Non-pigmented ciliary epithelial cell (primary cell): ENCODE data around the gene RAB30.
"Not testable (repeated sequence)": the region's sequence is repeated elsewhere in the genome, so short reads cannot be mapped to it uniquely, and the experiment has no call there.

Experiments
- DNase-seq: peaks from one replicate; pipeline ENCODE4 v3.0.0-alpha.2; 2010; ENCODE audit warnings: low read depth

Gene RAB30

DNA sequence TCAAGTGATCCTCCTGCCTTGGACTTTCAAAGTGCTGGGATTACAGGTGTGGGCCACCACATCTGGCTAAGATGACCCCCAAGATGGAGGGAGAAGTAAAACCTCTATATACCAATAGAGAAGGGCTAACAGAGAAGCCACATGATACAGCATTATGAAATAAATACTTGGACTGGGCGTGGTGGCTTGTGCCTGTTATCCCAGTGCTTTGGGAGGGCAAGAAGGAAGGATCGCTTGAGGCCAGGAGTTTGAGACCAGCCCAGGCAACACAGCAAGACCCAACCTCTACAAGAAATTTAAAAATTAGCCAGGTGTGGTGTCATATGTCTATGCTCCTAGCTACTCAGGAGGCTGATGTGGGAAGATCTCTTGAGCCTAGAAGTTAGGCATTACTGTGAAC lies 61.7 kb downstream of the RAB30 start:
- DNase-seq: no peak

DNA sequence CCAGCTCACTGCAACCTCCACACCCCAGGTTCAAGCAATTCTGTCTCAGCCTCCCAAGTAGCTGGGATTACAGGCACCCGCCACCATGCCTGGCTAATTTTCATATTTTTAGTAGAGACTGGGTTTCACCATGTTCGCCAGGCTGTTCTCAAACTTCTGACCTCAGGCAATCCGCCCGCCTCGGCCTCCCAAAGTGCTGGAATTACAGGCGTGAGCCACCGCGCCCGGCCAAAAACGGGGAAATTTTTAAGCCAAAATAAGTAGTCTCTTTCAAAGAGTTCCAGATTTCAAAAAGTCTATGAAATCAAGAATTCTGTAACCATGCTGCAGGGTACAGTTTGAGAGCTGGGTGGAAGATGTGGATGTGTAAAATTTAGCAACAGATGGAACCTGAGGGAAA lies 62.6 kb downstream of the RAB30 start:
- not testable (repeated sequence) for DNase-seq

DNA sequence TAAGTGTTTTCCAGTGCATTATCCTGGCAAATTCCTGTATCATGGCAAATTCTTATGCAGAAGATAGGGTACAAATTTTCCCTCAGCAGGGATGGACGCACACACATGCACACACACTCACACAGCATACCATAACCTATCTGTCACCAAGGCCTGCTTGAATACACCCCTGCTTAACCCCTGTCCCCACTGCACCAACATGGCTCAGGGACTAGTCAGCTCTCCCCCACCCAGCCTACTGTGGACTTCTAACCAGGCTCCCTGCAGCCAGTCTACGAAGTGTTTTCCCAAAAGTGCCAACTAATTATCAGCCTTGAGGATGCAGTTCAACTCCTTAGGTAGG lies 63.1 kb downstream of the RAB30 start:
- DNase-seq: peak; percentile 52

DNA sequence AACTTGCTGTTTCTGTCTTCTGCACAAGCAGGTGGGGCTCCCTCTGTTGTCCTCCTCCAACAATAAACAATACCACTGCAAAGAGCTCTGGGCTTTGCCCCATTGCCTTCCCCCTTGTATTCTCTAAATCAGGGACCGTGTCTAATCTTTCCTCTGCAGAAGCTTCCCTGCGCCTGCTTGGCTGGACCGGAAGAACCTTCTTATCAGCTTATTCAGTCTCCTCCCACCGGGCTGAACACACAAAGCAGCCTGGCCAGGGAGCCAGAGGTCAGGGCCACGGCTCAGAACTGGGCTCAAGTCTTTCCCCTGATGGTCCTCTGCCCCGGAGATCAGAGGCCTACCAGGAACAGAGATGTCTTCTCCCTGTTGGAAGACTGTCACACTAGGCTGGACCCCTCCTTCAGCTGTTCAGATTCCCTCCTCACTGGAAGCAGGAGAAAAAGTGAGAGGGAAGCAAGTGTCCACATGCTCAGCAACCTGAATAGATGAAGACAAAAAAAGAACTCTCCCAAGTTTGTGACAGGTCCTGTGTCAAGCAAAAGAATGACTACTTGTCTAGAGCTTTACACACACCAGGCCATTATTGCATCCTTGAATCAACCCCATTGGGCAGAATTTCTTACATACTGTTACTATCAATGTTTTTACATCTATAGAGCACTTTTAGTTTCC lies 63.7 kb downstream of the RAB30 start:
- no peak for DNase-seq

DNA sequence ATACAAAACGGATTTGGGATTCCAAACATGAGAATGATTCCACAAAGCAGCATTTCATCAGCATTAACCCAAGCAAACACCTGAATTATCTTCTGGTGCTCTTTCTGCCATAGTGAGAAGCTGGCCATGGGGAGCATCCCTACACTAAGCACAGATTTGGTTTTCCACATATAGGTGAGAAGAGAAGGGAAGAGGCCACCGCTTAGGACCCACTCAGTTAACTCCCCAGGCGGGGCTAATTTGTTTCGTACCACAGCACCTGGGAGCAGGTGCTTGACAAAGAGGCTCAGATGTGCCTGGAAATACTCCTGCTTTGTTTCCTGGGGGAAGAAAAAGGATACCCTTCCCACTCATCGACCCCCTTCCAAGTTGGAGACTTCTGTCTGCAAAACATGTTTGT lies 64.2 kb downstream of the RAB30 start:
- DNase-seq: no peak

DNA sequence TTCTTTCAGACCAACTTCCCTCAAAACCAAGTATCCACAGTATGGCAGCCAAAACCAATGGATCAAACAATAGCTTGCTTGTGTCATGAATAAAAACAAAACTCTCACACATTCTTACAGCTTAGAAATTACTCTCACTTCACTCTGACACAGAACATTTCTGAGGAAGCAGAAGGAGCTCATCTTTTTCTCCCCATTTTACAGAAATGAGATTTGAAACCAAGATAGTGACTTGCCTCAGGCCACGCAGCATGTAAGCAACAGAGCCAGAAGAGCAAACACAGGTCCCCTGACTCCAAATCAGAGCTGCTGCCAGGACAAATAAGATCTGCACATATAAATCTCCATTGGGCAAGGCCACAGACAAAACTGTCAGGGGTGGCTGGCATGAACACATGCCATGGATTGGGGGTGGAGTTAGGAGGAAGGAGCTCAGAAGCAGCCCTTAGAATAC lies 64.8 kb downstream of the RAB30 start:
- DNase-seq: no peak

DNA sequence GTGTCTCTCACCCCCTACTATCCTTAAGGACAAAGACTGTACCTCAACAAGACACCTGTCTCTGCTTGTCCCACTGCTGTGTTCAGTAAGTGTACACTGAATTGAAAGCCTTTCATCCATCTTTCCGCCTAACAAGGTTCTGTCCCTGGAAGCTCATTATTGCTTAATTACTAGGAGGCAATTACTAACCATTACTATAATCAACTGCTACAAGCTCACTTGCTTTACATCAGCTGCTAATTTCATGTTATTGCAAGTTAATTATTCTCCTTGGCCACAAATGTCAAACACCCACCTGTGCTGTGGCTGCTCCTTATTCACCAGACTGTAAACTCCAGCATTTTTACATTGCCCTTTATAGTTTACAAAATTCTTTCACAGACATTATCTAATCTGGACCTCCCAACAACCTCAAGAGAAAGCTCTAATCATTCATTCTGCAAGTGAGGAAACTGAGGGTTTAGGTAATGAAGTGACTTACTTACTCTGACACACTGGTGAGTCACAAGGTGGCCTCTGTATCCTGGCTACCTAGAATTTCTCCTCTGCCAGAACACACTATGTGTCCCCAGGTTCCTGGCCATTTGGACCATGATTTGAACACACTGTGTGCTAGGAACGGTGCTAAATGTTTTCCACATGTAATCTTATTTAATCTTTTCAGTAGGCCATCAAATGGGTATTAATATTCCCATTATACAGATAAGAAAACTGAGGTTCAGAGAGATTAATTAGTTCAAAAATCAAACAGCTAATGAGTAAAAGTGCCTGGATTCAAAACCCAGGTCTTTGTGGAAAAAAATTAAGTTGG lies 66.7 kb downstream of the RAB30 start:
- DNase-seq: no peak

DNA sequence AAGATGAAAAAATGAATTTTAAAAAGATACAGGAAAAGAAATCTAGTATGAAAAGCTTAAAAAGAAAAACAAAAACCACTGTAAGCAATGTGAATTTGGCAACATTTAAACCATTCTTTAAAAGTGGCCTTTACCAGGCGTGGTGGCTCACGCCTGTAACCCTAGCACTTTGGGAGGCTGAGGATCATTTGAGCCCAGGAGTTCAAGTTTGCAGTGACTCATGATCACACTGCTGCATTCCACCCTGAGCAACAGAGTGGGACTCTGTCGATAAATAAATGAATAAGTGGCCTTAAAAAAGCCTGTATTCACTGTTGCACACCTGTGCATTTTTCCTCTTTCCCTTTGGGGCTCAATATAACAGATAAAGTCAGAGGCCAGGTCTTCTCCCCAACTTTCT lies 69.2 kb downstream of the RAB30 start:
- no peak for DNase-seq

DNA sequence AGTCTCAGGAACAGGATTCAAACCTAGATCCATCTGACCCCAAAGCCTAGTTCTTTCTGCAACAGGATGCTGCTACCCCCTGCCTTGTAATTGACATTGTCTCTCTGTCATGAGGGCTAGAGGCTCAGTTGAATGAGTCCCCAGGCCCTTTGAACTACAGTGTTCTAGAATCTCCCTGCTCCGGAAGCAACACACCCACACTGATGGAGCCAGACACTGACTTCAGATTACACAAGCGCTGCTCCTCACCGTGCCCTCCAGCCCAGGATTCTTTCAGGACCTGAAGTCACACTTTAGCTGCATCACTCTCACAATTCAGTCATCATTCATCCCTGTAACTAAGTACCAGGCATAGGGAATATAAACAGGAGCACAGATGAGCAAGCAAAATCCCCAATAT lies 69.6 kb downstream of the RAB30 start:
- no peak for DNase-seq

DNA sequence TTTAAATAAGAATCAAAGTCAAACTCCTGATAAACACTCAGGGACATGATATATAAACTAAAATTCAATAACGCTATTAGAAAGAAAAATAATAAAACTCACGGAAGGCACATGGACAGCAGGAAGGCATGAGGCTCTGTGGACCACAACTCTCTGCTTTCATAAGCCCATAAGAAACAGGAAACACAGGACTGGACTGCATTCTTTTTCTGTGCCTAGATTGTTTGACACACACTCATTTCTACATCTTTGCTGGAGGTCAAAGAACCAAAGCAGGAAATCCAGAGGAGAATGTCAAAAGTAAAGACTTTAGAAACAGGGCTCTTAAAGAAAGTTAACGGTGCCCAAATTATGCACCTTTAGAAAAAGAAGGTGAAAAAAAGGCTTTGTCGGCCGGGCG lies 71.3 kb downstream of the RAB30 start:
- no peak for DNase-seq

DNA sequence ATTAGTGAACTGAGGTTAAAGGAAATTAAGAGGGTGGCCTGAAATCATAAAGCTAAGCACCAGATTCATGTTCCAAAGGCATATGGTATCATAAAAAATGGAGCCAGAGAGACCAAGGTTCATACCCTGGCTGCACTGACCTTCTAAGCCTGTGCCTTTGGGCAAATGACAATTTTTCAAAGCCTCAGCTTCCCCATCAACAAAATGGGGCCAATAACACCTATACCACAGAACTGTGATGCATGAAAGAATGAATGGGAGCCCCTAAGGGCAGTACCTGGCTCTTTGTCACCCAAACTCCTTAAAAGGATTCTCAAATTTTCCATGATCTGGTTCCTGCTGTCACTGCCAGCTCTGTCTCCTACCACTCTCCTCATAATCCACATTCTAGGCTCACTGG lies 72.5 kb downstream of the RAB30 start:
- DNase-seq: no peak

DNA sequence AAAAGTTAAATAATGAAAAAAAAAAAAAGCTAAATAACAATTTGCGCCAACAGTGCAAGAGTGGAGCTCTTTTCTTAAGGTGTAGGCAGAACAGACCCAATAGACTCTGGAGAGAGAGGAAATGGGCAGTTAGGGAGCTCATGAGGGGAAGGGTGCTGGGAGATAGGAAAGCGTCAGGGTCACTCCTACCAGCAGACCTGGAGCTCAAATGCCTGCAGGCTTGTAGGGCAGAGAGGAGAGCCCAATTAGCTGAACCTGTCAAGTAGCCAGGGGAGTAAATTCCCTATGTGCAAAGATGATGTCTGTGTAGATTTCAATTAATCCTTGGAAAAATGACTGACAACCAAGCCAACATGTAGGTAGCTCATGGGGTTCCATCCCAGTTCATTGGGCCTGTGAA lies 73.0 kb downstream of the RAB30 start:
- no peak for DNase-seq

DNA sequence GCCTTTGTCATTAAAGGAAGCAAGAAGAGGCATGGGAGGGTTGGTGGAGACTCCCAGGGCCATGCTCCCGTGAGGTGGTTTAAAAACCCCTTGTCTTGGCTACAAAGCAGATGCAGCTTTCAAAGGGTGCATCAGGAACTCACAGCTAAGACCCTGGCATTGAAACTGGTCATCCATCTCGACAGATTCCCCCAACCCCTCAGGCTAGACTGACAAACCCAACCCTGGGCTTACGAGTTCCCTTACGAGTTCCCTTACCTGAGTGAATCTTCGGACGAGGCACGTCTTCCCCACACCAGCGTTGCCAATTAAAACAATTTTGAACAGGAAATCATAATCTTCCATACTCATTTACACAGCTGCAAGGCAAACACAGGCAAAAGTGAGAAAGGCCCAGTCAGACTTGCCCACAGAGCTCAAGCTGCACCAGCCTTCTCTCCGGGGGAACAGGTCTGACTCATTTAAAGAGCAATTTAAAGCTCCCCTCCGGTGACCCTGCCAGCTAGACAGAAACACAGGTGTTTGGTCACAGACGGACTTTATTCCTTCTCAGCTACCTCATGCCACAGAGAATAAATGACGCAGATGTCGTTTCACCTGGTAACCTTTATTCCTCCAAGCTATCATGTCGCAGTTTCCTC lies 74.6 kb downstream of the RAB30 start:
- no peak for DNase-seq

DNA sequence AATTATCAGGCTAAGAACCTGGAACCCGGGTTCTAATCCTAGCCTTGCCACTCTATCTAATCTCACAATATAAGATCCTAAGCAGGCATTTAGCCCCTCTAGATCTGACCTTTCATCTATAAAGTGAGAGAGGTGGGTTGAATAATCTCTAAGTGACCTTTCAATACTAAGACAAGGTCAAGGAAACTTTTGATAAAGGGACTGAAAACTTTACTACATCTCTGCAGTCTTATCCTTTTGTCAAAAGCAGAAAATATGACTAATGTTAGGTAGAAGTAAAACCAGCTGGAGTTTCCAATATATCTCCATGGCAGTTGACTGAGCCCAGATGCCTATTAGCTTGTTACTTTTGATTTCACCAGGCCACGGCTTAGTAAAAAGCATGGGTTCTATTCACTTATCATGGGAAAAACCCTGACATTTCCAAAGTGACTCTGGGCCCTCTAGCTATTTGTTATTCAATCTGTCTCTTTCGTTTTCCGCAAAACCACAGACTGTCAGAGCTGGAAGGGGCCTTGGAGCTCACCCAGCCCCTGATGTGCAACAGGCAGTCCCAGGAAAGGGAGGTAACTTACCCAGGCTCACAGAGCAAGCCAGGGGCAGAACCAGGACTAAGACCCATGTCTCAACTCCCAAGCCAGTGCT lies 75.8 kb downstream of the RAB30 start:
- no peak for DNase-seq

DNA sequence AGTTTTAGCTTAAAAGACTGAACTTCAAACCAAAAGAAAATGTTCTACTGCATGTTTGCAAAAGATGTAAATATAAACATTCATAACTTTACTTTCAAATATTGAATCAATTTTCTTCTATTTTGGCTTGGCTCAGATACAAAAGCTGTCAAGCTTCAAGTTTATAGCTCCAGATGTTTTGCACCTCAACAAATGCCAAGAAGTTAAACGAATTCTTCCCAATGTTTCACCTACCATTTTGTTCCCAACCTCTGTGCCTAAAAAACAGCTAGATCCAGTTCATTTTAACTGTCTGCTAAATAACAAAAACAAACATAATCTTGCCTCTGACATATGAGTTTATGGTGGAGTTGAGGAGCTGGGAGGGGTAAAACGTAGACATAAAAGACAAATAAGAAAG lies 76.5 kb downstream of the RAB30 start:
- DNase-seq: no peak

DNA sequence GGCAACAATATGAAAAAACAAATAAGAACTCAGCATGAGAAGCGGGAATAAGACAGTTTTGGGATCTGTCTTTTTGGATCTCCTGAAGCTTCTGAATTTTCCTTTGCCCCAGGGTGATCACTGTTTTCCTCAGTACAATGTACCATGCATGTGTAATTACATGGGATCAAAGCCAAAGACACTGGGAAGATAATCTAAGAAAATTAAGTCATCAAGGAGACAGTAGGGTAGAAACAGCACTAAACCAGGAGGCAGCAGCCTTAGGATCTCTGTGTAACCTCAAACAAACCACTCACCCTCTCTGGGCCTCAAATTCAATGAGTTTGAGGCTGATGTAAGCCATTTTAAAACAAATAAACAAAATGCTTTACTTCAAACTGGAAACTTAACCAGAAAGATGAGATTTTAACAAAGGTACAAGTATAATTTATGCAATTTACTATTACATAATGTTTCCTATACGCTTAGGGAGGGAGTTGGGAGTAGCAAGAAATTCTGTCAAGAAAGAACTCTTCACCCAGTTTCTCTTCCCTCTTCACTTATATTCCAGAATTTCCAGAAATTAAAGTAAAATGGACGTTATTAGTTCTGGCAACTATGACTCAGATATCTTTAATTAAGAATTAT lies 77.0 kb downstream of the RAB30 start:
- no peak for DNase-seq

DNA sequence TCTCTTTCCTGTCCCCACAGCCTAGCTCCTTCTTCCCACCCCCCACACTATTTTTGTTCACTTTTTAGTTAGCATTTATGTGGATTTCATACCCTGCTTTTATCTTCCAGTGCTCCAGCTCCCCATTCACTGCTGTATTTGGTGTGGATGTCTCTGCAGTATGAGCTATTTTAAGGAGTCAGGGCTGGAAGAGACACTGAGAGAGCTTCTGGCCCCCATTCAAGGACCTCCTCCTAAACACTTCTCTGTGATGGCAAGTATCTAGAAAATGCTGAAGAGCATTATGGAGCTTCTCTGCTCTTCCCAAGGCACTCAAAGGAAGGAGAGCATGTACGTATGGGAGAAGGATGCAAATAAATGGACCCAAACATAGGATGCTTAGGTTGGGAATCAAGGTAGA lies 79.5 kb downstream of the RAB30 start:
- DNase-seq: no peak

DNA sequence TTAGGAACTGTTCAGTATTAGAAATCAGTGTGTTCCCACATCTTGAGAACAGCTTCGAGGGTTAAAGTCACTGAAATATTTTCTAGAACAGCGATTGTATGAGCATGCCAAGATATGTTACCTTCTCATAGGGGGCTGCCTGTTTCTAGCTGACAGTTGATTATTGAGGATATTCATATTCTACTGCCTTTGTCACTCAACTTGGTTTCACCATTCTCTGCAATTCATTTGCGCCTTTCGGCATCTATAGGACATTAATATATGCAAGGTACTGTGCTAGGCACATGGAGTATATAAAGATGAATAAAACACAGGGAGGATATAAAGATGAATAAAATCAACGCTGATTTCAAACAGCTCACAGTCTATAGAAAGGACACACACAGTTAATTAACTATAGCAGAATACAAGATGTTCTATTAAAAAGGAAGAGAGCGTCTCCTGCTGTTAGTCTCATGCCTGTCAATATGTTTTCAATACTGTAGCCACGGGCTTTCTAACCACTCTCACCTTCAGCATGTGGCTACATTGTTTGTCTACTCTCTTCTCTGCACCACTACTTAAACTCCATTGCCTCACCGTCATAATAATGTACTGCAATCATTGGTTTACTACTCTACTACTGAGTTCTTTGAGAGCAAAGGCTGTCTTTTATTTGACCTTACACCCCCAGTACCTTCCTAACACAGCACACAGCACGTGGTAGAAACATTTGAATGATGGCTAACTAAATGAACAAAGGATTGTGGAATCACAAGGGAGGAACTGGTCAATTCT lies 81.9 kb downstream of the RAB30 start:
- no peak for DNase-seq

DNA sequence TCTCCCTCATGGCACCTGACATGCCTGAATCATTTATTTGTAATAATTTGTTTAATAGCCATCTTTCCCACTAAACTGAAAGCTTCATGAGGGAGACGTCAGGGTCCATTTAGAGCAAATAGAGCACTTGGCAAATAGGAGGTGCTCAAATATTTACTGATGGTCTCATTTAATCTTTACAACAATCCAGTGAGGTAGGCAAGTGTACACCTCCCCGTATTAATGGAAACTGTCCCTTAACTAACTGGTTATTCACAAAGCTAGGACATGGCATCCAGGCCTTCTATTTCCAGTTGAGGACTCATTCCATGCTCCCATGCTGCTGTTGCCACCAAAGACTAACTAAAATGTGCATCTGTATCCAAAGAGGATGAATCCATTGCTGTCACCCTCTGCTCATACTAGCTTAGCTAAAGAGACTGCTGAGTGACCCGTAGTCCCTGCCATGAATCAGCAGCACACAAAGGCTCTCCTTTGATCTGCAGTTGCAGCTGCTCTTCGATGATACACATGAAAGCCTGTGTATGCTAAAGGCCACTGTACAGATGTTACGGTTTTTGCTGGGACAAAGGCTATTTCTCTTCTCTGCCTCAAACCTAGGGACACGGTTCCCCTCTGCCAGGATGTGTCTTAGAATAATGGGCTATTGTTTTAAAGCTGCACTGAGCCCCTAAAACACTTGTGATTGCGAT lies 82.6 kb downstream of the RAB30 start:
- no peak for DNase-seq

DNA sequence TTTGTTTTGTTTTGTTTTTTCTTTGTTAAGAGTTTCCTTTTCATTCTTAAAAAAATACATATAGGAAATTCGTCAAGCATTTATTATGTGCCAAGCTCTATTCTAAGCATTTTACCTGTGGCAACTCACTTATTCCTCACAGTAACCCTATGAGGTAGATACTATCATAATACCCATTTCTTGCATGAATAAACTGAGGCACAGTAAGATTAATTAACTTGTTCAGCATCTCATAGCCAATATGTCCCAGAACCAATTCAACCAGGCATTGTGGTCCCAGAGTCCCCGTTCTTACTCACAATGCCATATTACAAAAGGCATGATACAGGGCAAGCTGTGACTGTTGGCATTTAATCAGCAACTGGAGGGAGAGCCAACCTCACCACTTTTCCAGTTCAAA lies 83.7 kb downstream of the RAB30 start:
- DNase-seq: no peak

DNA sequence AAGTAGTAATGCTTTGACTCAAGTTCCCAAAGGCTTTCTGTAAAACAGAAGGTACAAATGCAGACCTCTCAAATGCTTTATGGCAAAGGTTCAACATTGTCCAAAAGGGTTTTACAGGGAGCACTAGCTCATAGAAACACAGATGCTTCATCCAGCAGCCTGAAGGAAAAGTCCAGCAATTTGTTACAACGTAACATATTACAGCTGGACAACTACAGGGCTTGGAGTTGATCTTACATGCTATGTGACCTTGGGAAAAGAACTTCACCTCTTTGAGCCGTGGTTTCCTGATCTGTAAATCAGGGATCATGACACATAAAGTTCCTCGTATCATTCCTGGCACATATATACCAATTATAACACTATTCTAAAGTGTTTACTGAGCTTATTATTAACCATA lies 85.3 kb downstream of the RAB30 start:
- no peak for DNase-seq
